Stimulated activated CD8-positive, alpha-beta memory T cell treated with anti-CD3 and anti-CD28 coated beads, Interleukin-12 subunit alpha, Interleukin-12 subunit beta, amount 100 ng/mL, for 4 hours (primary cell): ENCODE measurements around the gene KMT2E.
"Not testable (repeated sequence)": the region's sequence is repeated elsewhere in the genome, so short reads cannot be mapped to it uniquely, and the experiment has no call there.

ENCODE experiments used
- DNase-seq: peaks from one replicate; pipeline ENCODE4 v3.0.0-alpha.2; 2020; ENCODE audit warnings: low read depth

Gene KMT2E

GRCh38 chr7:104983076-104983577 is 30.9 kb upstream of the KMT2E start:
- no peak for DNase-seq

GRCh38 chr7:104983578-104984539 is 30.1 kb upstream of the KMT2E start:
- peak; percentile 69 for DNase-seq

GRCh38 chr7:104984585-104985258 is 29.3 kb upstream of the KMT2E start:
- DNase-seq = no peak

GRCh38 chr7:104985259-104985617 is 28.8 kb upstream of the KMT2E start:
- DNase-seq = no peak

- DNase-seq = no peak
These were observed 27.3 kb upstream of the KMT2E start for GRCh38 chr7:104986628-104987259.

- not testable (repeated sequence) for DNase-seq
These were observed 26.6 kb upstream of the KMT2E start for GRCh38 chr7:104987403-104987802.

- no peak for DNase-seq
These were observed 23.0 kb upstream of the KMT2E start for GRCh38 chr7:104990983-104991382.

- no peak for DNase-seq
These were observed 21.7 kb upstream of the KMT2E start for GRCh38 chr7:104992306-104992705.

GRCh38 chr7:104993217-104993862 is 20.7 kb upstream of the KMT2E start:
- DNase-seq = no peak

GRCh38 chr7:104998040-104998752 is 15.8 kb upstream of the KMT2E start:
- DNase-seq = no peak

GRCh38 chr7:105000200-105000599 is 13.8 kb upstream of the KMT2E start:
- no peak for DNase-seq

- no peak for DNase-seq
These were observed 13.1 kb upstream of the KMT2E start for GRCh38 chr7:105000927-105001336.

GRCh38 chr7:105001652-105002184 is 12.3 kb upstream of the KMT2E start:
- no peak for DNase-seq

GRCh38 chr7:105003275-105003674 is 10.7 kb upstream of the KMT2E start:
- no peak for DNase-seq

GRCh38 chr7:105003872-105004510 is 10.0 kb upstream of the KMT2E start:
- no peak for DNase-seq

- not testable (repeated sequence) for DNase-seq
These were observed 9.0 kb upstream of the KMT2E start for GRCh38 chr7:105005006-105005405.

- not testable (repeated sequence) for DNase-seq
These were observed 8.5 kb upstream of the KMT2E start for GRCh38 chr7:105005486-105005885.

- DNase-seq = no peak
These were observed 7.5 kb upstream of the KMT2E start for GRCh38 chr7:105006367-105007136.

- no peak for DNase-seq
These were observed 6.7 kb upstream of the KMT2E start for GRCh38 chr7:105007298-105007697.
